ENCODE data around the gene FBN2.

DNA sequence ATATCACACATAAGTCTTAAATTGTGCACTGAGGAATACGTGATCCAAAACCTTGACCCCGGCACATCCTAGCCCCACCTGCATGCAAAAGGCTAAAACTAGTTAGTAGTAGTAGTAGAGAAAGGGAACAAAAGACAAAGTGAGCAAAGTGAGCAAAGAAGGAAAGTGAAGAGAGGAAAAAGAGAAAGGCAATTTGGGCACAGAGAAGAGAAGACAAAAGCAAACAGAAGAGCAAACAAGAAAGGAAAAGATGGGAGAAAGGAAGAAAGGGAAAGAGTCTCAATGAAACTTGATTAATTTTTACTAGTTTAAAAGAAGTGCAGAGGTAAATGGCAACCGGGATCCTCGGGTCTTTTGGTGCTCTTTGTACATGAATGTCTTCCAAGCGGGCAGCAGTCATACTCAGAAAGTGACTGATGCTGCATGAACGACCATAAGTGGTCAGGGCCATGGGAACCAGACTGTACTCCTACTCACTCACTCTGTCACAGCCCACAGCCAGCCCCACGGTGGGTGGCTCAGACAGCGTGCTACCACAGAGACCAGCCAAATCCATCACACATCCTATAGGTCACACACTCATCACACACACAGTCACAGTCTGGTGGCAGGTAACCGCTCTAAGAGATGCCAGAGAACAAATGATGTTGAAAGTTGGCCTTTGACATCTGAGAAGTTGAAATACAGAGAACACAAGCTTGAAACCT, 203.9 kb downstream of the FBN2 start:
- no peak for TF ChIP-seq YY1 (IDR thresholded peaks at IDR 0.05; ENCODE audit: insufficient read depth, insufficient read length)
- no peak for TF ChIP-seq ZNF274 (IDR thresholded peaks at IDR 0.05; ENCODE audit: low read depth, low read length)
